ENCODE measurements around the gene ZSCAN22.
A peak's percentile ranks its signal among the peaks of the same experiment; 100 is the strongest.

Gene ZSCAN22

GRCh38 chr19:58326501-58326913 lies 287 bp upstream of the ZSCAN22 start:
- no peak for TF ChIP-seq CTCF (IDR thresholded peaks at IDR 0.05; ENCODE audit: control insufficient read depth, insufficient read depth, low read depth, low read length, missing control alignments)
- H3K4me3 ChIP-seq (ENCODE audit: control insufficient read depth, low read depth, low read length), result peak overlapping the region; percentile 89
- DNase-seq (ENCODE audit: low read depth), result no peak

DNA sequence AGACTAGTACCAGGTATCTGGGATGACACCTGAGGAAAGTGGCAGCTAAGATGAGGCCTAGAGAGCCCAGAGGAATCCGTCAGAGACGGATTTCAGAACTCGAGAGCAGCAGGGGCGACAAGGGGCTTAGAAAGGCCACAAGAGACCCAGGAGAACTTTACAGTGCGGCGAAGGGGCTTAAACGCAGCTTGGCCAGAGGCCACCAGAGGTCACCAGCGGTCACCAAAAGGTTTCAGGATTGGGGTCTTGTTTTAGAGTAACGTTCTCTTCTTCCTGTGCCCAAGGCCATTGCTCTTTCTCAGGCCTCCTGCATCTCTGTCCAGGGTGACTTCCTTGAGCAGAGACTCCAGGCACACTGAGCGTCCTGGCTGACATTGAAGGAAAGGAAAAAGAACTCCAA lies 2.2 kb downstream of the ZSCAN22 start:
- DNase-seq (ENCODE audit: low read depth), result no peak
- no peak for TF ChIP-seq CTCF (IDR thresholded peaks at IDR 0.05; ENCODE audit: control insufficient read depth, insufficient read depth, low read depth, low read length, missing control alignments)
- no peak overlapping the region for H3K4me3 ChIP-seq (ENCODE audit: control insufficient read depth, low read depth, low read length)

- DNase-seq (ENCODE audit: low read depth), result no peak
These were observed 3.7 kb downstream of the ZSCAN22 start for GRCh38 chr19:58330458-58330857.

GRCh38 chr19:58332697-58333096 lies 5.9 kb downstream of the ZSCAN22 start:
- no peak overlapping the region for H3K4me3 ChIP-seq (ENCODE audit: control insufficient read depth, low read depth, low read length)
- no peak for DNase-seq (ENCODE audit: low read depth)
- no peak for TF ChIP-seq CTCF (IDR thresholded peaks at IDR 0.05; ENCODE audit: control insufficient read depth, insufficient read depth, low read depth, low read length, missing control alignments)

More at GRCh38 chr19:58330458-58330857, 3.7 kb downstream of the ZSCAN22 start:
- no peak overlapping the region for H3K4me3 ChIP-seq (ENCODE audit: control insufficient read depth, low read depth, low read length)
- no peak for TF ChIP-seq CTCF (IDR thresholded peaks at IDR 0.05; ENCODE audit: control insufficient read depth, insufficient read depth, low read depth, low read length, missing control alignments)

DNA sequence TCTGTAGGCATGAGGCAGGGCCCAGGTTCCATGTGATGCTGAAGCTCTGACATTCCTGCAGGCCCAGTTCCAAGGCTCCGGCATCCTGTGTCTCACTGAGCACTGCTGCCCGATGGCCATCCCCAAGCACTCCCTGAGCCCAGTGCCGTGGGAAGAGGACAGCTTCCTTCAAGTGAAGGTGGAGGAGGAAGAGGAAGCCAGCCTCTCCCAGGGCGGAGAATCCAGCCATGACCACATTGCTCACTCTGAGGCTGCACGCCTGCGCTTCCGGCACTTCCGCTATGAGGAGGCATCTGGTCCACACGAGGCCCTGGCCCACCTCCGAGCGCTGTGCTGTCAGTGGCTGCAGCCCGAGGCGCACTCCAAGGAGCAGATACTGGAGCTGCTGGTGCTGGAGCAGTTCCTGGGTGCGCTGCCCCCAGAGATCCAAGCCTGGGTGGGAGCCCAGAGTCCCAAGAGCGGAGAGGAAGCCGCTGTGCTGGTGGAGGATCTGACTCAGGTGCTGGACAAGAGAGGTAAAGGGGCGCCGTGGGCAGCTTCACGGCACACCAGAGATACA lies 8.0 kb downstream of the ZSCAN22 start:
- DNase-seq (ENCODE audit: low read depth), result no peak
- no peak overlapping the region for H3K4me3 ChIP-seq (ENCODE audit: control insufficient read depth, low read depth, low read length)
- no peak for TF ChIP-seq CTCF (IDR thresholded peaks at IDR 0.05; ENCODE audit: control insufficient read depth, insufficient read depth, low read depth, low read length, missing control alignments)

DNA sequence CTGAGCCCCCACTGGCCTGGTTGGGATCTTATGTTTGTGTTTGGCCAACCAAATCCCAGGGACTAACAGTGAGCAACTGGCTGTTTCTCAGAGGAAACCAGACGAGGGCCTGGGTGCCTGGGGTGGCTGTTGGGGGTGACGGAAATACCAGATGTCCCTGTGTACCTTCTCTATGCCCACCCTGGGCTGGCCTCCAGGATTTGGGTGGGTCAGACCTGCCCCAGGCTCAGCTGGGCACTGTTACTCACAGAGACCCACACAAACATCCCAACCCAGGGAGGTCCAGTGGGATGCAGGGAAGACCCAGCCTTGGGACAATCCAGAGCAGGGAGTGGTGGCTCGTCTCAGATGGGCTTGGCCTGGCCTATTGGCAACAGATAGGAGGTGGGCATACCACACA lies 8.8 kb downstream of the ZSCAN22 start:
- TF ChIP-seq CTCF (IDR thresholded peaks at IDR 0.05; ENCODE audit: control insufficient read depth, insufficient read depth, low read depth, low read length, missing control alignments), result no peak
- no peak for DNase-seq (ENCODE audit: low read depth)
- no peak overlapping the region for H3K4me3 ChIP-seq (ENCODE audit: control insufficient read depth, low read depth, low read length)

DNA sequence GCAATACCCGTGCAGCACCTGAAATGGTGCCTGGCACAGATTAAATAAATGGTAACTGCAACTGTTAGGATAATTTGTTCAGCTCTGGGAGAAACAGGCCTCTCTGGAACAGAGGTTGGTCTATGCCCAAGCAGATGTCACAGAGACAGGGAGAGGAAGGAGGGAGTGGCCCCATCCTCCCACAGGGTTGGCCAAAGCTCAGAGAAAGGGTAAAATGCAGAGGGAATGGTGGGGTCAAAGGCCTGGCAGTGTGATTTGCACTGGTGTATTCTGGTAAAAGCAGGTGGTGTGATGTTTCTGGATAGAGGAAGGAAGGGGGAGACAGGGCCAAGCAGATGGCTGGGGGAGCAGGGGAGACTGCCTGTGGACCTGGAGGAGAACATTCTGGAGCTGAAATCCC lies 9.4 kb downstream of the ZSCAN22 start:
- no peak for TF ChIP-seq CTCF (IDR thresholded peaks at IDR 0.05; ENCODE audit: control insufficient read depth, insufficient read depth, low read depth, low read length, missing control alignments)
- no peak for DNase-seq (ENCODE audit: low read depth)
- H3K4me3 ChIP-seq (ENCODE audit: control insufficient read depth, low read depth, low read length), result no peak overlapping the region

Data from AG09309 (cell line).